B cell (primary cell): ENCODE measurements around the gene IKZF1.
"Not testable (repeated sequence)": the region's sequence is repeated elsewhere in the genome, so short reads cannot be mapped to it uniquely, and the experiment has no call there.

Experiments
- EZH2 ChIP-seq: IDR thresholded peaks from 2 replicates; pipeline ENCODE4 v1.6.1; 2012; ENCODE audit warnings: borderline replicate concordance, low read depth, mild to moderate bottlenecking, moderate library complexity, low read length; ENCODE audit not compliant: insufficient read depth, poor library complexity, severe bottlenecking
- TF ChIP-seq, protein P1 (sequence below): fragments of 200-600 bp; IDR thresholded peaks from one replicate; pipeline ENCODE4 v1.8.0; 2022; ENCODE audit warnings: antibody characterized with exemption, mild to moderate bottlenecking

DNA sequence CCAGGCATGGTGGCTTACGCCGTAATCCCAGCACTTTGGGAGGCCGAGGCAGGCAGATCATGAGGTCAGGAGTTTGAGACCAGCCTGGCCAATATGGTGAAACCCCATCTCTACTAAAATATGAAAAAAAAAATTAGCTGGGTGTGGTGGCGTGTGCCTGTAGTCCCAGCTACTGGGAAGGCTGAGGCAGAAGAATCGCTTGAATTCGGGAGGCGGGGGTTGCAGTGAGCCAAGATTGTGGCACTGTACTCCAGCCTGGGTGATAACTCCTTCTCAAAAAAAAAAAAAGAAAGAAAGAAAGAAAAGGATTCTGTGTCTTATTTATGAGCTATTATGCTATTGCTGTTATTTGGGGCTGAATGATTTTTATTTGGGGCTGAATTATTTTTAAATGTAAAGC lies 35.0 kb downstream of the IKZF1 start:
- not testable (repeated sequence) for TF ChIP-seq EZH2
- TF ChIP-seq, protein P1, sequence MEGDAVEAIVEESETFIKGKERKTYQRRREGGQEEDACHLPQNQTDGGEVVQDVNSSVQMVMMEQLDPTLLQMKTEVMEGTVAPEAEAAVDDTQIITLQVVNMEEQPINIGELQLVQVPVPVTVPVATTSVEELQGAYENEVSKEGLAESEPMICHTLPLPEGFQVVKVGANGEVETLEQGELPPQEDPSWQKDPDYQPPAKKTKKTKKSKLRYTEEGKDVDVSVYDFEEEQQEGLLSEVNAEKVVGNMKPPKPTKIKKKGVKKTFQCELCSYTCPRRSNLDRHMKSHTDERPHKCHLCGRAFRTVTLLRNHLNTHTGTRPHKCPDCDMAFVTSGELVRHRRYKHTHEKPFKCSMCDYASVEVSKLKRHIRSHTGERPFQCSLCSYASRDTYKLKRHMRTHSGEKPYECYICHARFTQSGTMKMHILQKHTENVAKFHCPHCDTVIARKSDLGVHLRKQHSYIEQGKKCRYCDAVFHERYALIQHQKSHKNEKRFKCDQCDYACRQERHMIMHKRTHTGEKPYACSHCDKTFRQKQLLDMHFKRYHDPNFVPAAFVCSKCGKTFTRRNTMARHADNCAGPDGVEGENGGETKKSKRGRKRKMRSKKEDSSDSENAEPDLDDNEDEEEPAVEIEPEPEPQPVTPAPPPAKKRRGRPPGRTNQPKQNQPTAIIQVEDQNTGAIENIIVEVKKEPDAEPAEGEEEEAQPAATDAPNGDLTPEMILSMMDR = not testable (repeated sequence)
